Smooth muscle cell (in vitro differentiated cells): Measurements from ENCODE around the gene PRELID3B. TPM values are rescaled to one million over a fixed set of nuclear protein-coding genes. Genes with fewer than 3 reads are reported as not detected.

Source experiments
- DNase-seq: peaks from one replicate; lab custom pipeline; 2025; ENCODE audit not compliant: unreplicated experiment; lab: John Stamatoyannopoulos, UW
- H2AFZ ChIP-seq: fragments of 200-600 bp; sonication (generic); 2 replicates; pipeline ENCODE4 v1.6.0; 2016; ENCODE audit warnings: antibody characterized with exemption, low read depth, mild to moderate bottlenecking
- H3F3A ChIP-seq: fragments of 200-600 bp; sonication (generic); 2 replicates; pipeline ENCODE4 v1.6.0; 2017; ENCODE audit warnings: antibody characterized with exemption, low read depth
- H3K27ac ChIP-seq: fragments of 200-600 bp; sonication (generic); 2 replicates; pipeline ENCODE4 v1.5.1; 2016; ENCODE audit warnings: low read depth, mild to moderate bottlenecking
- H3K27me3 ChIP-seq: fragments of 200-600 bp; sonication (generic); 2 replicates; pipeline ENCODE4 v1.6.1; 2016; ENCODE audit warnings: low read depth, mild to moderate bottlenecking
- H3K36me3 ChIP-seq: fragments of 200-600 bp; sonication (generic); 2 replicates; pipeline ENCODE4 v1.5.1; 2016; ENCODE audit warnings: low read depth
- H3K4me1 ChIP-seq: fragments of 200-600 bp; sonication (generic); 2 replicates; pipeline ENCODE4 v1.5.1; 2016; ENCODE audit warnings: low read depth
- H3K4me2 ChIP-seq: fragments of 200-600 bp; sonication (generic); 2 replicates; pipeline ENCODE4 v1.6.0; 2016; ENCODE audit warnings: mild to moderate bottlenecking
- H3K4me3 ChIP-seq: fragments of 200-600 bp; sonication (generic); 2 replicates; pipeline ENCODE4 v1.5.1; 2016; ENCODE audit warnings: mild to moderate bottlenecking
- H3K79me2 ChIP-seq: fragments of 200-600 bp; sonication (generic); 2 replicates; pipeline ENCODE4 v1.6.0; 2016; ENCODE audit warnings: low read depth, mild to moderate bottlenecking
- H3K9ac ChIP-seq: fragments of 200-600 bp; sonication (generic); 2 replicates; pipeline ENCODE4 v1.6.0; 2016; ENCODE audit warnings: low read depth
- H3K9me3 ChIP-seq: fragments of 200-600 bp; sonication (generic); replicated peaks from 2 replicates; pipeline ENCODE4 v1.5.1; 2016; ENCODE audit warnings: low read depth
- H4K20me1 ChIP-seq: fragments of 200-600 bp; sonication (generic); 2 replicates; pipeline ENCODE4 v1.6.0; 2016; ENCODE audit warnings: low read depth
- CTCF ChIP-seq: fragments of 200-600 bp; sonication (generic); IDR thresholded peaks from 2 replicates; pipeline ENCODE4 v1.5.1; 2017; ENCODE audit warnings: borderline replicate concordance, mild to moderate bottlenecking, antibody characterized with exemption; ENCODE audit not compliant: insufficient read depth, poor library complexity, severe bottlenecking
- WGBS: methylation state at CpG from one replicate; pipeline ENCODE4 v1.1.7; 2016; ENCODE audit warnings: low lambda C conversion rate; 5-methylcytosine and 5-hydroxymethylcytosine counted together
- polyA plus RNA-seq: library from polyadenylated mRNA; unstranded; fragments of >200 nt; fragmentation: Nextera tagmentation; extraction: Ambion mirVana; gene quantifications from 2 replicates; pipeline ENCODE4 v1.2.1, GENCODE V29; 2016
- total RNA-seq: library from RNA; depleted of rRNA; stranded (reverse); fragments of >200 nt; gene quantifications from 2 replicates; pipeline ENCODE4 v1.2.3, GENCODE V29; 2014

Gene PRELID3B
- total and polyA plus RNA-seq, 2 experiments from 2014 or later: 20.9 to 44.9 TPM

DNA sequence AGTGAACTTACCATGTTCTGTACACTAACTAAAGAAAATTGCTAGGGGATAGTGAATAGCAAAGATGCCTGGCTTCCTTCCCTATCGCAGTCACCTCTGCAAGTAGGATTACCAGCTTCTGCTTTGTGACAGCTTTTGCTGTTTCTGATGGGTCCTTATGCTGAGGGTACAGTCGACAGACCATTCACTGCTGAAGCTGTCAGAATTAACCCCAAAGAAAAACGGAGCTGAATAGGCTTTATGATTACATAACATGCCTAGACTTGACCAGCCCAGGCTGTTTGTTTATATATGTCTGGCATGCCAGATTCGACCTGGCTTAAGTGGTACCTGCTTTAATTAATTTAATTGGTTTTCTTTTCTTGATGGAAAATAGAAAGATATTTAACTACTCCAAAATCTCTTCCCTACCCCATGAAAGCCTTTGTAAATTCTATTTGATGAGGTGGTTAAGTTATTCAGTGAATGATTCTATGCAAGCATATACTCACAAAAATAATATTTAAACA, 21.7 kb upstream of the PRELID3B start:
- no peaks in the 10 kb centered on the region for H4K20me1 ChIP-seq
- peaks cover 2% of the 10 kb centered on the region for H3F3A ChIP-seq
- no peaks in the 10 kb centered on the region for H3K27me3 ChIP-seq
- H3K4me1 ChIP-seq: peaks cover 2% of the 10 kb centered on the region
- H3K4me3 ChIP-seq: peak overlapping the region; percentile 29
- H2AFZ ChIP-seq: no peak overlapping the region
- peak overlapping the region; percentile 80 for H3K4me2 ChIP-seq
- DNase-seq: no peak
- no peaks in the 10 kb centered on the region for H3K9me3 ChIP-seq
- H3K79me2 ChIP-seq: no peaks in the 10 kb centered on the region
- WGBS: 17% methylated on average over 4 of the region's 4 CpGs
- peak overlapping the region; percentile 59 for H3K27ac ChIP-seq
- no peaks in the 10 kb centered on the region for H3K36me3 ChIP-seq
- no peak for TF ChIP-seq CTCF
- H3K9ac ChIP-seq: peak overlapping the region; percentile 19

DNA sequence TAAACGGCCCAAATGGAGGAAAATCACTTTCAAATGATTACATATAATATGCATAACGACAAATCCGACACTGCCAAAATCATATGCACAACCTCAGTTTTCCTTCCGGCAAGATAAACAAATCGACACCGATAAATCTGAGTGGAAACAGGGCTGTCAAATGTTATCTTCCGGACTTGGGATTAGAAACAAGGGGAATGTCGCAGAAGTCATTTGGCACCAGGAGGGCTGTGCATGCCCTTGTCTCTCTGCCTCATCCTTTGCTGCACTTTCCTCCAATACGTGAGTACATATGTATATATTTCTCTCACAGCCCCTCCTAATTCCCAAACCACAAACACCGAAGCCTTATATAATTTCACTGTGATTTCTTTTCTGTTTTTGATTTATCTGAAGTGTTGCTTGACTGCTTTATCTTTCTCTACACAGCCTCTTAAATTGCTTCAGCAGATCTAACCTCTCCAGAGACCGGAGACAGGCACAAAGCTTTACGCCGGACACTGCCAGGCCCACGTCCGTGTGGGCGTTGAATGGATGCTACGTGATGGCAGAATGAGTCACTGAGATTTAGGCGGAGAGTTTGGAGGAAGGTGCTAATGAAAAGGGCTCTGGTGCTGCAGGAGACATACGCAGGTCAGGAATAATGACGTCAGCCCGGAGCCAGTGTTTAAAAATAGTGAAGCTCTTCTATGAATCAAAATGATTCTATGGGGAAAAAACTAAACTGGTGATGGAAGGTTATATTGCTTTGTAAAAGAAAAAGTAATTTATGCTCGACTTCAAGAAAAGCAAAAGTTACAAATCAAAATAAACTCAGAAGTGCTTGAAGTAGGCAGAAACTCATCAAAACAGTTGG, 21.0 kb upstream of the PRELID3B start:
- Histone ChIP-seq H3K4me3 (peak overlapping the region; percentile 29), H3K79me2 (no peaks in the 10 kb centered on the region), H4K20me1 (no peaks in the 10 kb centered on the region), H3K4me1 (peaks cover 2% of the 10 kb centered on the region), H3K27me3 (no peaks in the 10 kb centered on the region), H3K27ac (peak overlapping the region; percentile 59), H2AFZ (peak overlapping the region; percentile 62), H3K9me3 (no peaks in the 10 kb centered on the region), H3K9ac (peak overlapping the region; percentile 33), H3F3A (peaks cover 2% of the 10 kb centered on the region), H3K4me2 (peak overlapping the region; percentile 80), H3K36me3 (no peaks in the 10 kb centered on the region)
- TF ChIP-seq CTCF: no peak
- 15% methylated on average over 22 of the region's 22 CpGs for WGBS
- no peak for DNase-seq

GRCh38 chr20:59062081-59062480, 19.5 kb upstream of the PRELID3B start:
- no peak overlapping the region for H3K4me3 ChIP-seq
- no peaks in the 10 kb centered on the region for H4K20me1 ChIP-seq
- H3K4me1 ChIP-seq: peaks cover 2% of the 10 kb centered on the region
- no peaks in the 10 kb centered on the region for H3K9me3 ChIP-seq
- WGBS: 72% methylated on average over 4 of the region's 4 CpGs
- H3K27ac ChIP-seq: no peak overlapping the region
- H3K4me2 ChIP-seq: no peak overlapping the region
- H3K27me3 ChIP-seq: no peaks in the 10 kb centered on the region
- H3K79me2 ChIP-seq: no peaks in the 10 kb centered on the region
- no peak for DNase-seq
- H3F3A ChIP-seq: peaks cover 2% of the 10 kb centered on the region
- H3K36me3 ChIP-seq: no peaks in the 10 kb centered on the region
- no peak for TF ChIP-seq CTCF
- H3K9ac ChIP-seq: no peak overlapping the region
- no peak overlapping the region for H2AFZ ChIP-seq
